Skin of body (tissue), 2 donors: ENCODE measurements around the gene MCU. TPM values are rescaled to one million over a fixed set of nuclear protein-coding genes. Genes with fewer than 3 reads are reported as not detected.
A peak's percentile ranks its signal among the peaks of the same experiment; 100 is the strongest.

Experiments used
- DNase-seq: peaks from one replicate; lab custom pipeline; 2025; lab: John Stamatoyannopoulos, UW
- total RNA-seq: library from RNA; depleted of rRNA; stranded (reverse); fragments of >200 nt; gene quantifications from one replicate; pipeline ENCODE4 v1.2.3, GENCODE V29; 2014

The MCU gene
- total RNA-seq, 1 donor from 2014 or later, result 31.2 TPM

GRCh38 chr10:72800741-72801092, 108.8 kb downstream of the MCU start:
- no peak for DNase-seq

GRCh38 chr10:72801263-72801868, 109.4 kb downstream of the MCU start:
- DNase-seq, result no peak

- DNase-seq, result no peak
Measured at GRCh38 chr10:72802332-72802731, 110.4 kb downstream of the MCU start.

GRCh38 chr10:72802763-72803505, 111.0 kb downstream of the MCU start:
- DNase-seq, result peak; percentile 41

GRCh38 chr10:72808001-72808400, 116.1 kb downstream of the MCU start:
- DNase-seq, result no peak

GRCh38 chr10:72809006-72809405, 117.1 kb downstream of the MCU start:
- no peak for DNase-seq

- DNase-seq, result no peak
Measured at GRCh38 chr10:72810976-72811375, 119.0 kb downstream of the MCU start.

- DNase-seq, result no peak
Measured at GRCh38 chr10:72812415-72812752, 120.4 kb downstream of the MCU start.

- DNase-seq, result peak; percentile 90
Measured at GRCh38 chr10:72812753-72813430, 120.9 kb downstream of the MCU start.

- peak; percentile 34 for DNase-seq
Measured at GRCh38 chr10:72814099-72814790, 122.3 kb downstream of the MCU start.

GRCh38 chr10:72816565-72816964, 124.6 kb downstream of the MCU start:
- no peak for DNase-seq

- no peak for DNase-seq
Measured at GRCh38 chr10:72818076-72818475, 126.1 kb downstream of the MCU start.

- DNase-seq, result no peak
Measured at GRCh38 chr10:72819053-72819452, 127.1 kb downstream of the MCU start.

GRCh38 chr10:72821606-72822005, 129.7 kb downstream of the MCU start:
- DNase-seq, result no peak

GRCh38 chr10:72822342-72822986, 130.5 kb downstream of the MCU start:
- DNase-seq, result no peak

GRCh38 chr10:72825163-72825562, 133.2 kb downstream of the MCU start:
- DNase-seq, result no peak

- DNase-seq, result no peak
Measured at GRCh38 chr10:72826346-72826745, 134.4 kb downstream of the MCU start.

GRCh38 chr10:72828294-72828693, 136.4 kb downstream of the MCU start:
- no peak for DNase-seq

GRCh38 chr10:72830625-72831024, 138.7 kb downstream of the MCU start:
- no peak for DNase-seq

- no peak for DNase-seq
Measured at GRCh38 chr10:72831696-72832409, 139.9 kb downstream of the MCU start.

GRCh38 chr10:72832701-72833100, 140.8 kb downstream of the MCU start:
- DNase-seq, result no peak
